HCT116 (cell line): ENCODE measurements around the gene PRM3. TPM values are rescaled to one million over a fixed set of nuclear protein-coding genes. Genes with fewer than 3 reads are reported as not detected.

ENCODE experiments used
- ATAC-seq: fragments of 200-7000 bp; cut with Tn5 transposase; 2 replicates; pipeline ENCODE4 v1.9.1; 2020; ENCODE audit warnings: mild to moderate bottlenecking, moderate library complexity
- BruUV-seq: library from RNA; stranded (reverse); fragments of 400-500 nt; replicated peaks from 2 replicates; lab custom pipeline; 2021; lab: Mats Ljungman, UMichigan
- CTCF ChIA-PET: fragments of 300-600 bp; sonication (Branson Sonifier 250); formaldehyde crosslinking; loops from one replicate; lab custom pipeline; 2021; ENCODE audit warnings: antibody characterized with exemption; lab: Charles Lee
- POLR2A ChIA-PET: fragments of 300-600, 350-600 bp; sonication (Branson Sonifier 250); formaldehyde crosslinking; loops from one replicate; lab custom pipeline; 2021; ENCODE audit warnings: antibody characterized with exemption; lab: Charles Lee
- RAD21 ChIA-PET, 2 experiments: fragments of 300-600 bp; sonication (Branson Sonifier 250); formaldehyde crosslinking; loops; one replicate each; lab custom pipeline; 2023; ENCODE audit warnings: low total read pairs in 2 of 2; ENCODE audit not compliant: uncharacterized antibody in 2 of 2, unreplicated experiment in 2 of 2, low non-redundant PET in 1 of 2; lab: Charles Lee
- DNase-seq: peaks from one replicate; pipeline ENCODE4 v3.0.0-alpha.2; 2010; ENCODE audit warnings: low read depth, low spot score
- H2AFZ ChIP-seq: fragments of 200-600 bp; shearing (Covaris generic), sonication (generic); 2 replicates; pipeline ENCODE4 v1.6.1; 2017; ENCODE audit warnings: low read depth, mixed run types, mixed read lengths, antibody characterized with exemption, low read length; ENCODE audit not compliant: poor library complexity, severe bottlenecking
- H3K27ac ChIP-seq: 2 replicates; pipeline ENCODE4 v1.5.1; 2012; ENCODE audit warnings: low read depth, low read length
- H3K27me3 ChIP-seq: fragments of 200-600 bp; sonication (generic); 2 replicates; pipeline ENCODE4 v1.6.1; 2016; ENCODE audit warnings: mixed run types, low read length, mixed read lengths; ENCODE audit not compliant: insufficient read depth
- H3K36me3 ChIP-seq, 2 experiments: fragments of 200-500 bp in 1 of 2; fragments of 200-600 bp in 1 of 2; sonication (Bioruptor generic) in 1 of 2; sonication (generic) in 1 of 2; 2 replicates each; pipeline versions ENCODE4 v1.5.1 to v1.6.1; 2014 to 2016; ENCODE audit warnings: low read length in 2 of 2, inconsistent platforms in 1 of 2, mixed read lengths in 1 of 2, mixed run types in 1 of 2; ENCODE audit not compliant: insufficient read depth in 2 of 2, control insufficient read depth in 1 of 2
- H3K4me1 ChIP-seq, 2 experiments: fragments of 200-600 bp in 1 of 2; sonication (generic) in 1 of 2; 2 replicates each; pipeline versions ENCODE4 v1.5.1 to v1.6.1; 2012 to 2017; ENCODE audit warnings: low read length in 2 of 2, inconsistent platforms in 1 of 2, mild to moderate bottlenecking in 1 of 2, mixed read lengths in 1 of 2, mixed run types in 1 of 2, moderate library complexity in 1 of 2; ENCODE audit not compliant: insufficient read depth in 2 of 2, control insufficient read depth in 1 of 2
- H3K4me2 ChIP-seq: fragments of 200-600 bp; sonication (generic); 2 replicates; pipeline ENCODE4 v1.6.1; 2017; ENCODE audit warnings: mixed run types, low read length, mixed read lengths
- H3K4me3 ChIP-seq, 2 experiments: fragments of 200-600 bp in 1 of 2; sonication (generic) in 1 of 2; replicated peaks in 1 of 2; 2 replicates each; pipeline ENCODE4 v1.5.1; 2011 to 2016; ENCODE audit warnings: low read length in 2 of 2, control low read depth in 1 of 2, low read depth in 1 of 2, mild to moderate bottlenecking in 1 of 2, mixed read lengths in 1 of 2, mixed run types in 1 of 2
- H3K79me2 ChIP-seq: fragments of 200-600 bp; sonication (generic); 2 replicates; pipeline ENCODE4 v1.6.1; 2017; ENCODE audit warnings: mild to moderate bottlenecking, mixed run types, low read length, moderate library complexity, mixed read lengths; ENCODE audit not compliant: insufficient read depth
- H3K9ac ChIP-seq: fragments of 200-600 bp; sonication (generic); 2 replicates; pipeline ENCODE4 v1.6.1; 2016; ENCODE audit warnings: low read length, mixed read lengths
- H3K9me2 ChIP-seq: fragments of 200-600 bp; sonication (generic), shearing (Covaris generic); 2 replicates; pipeline ENCODE4 v1.6.1; 2017; ENCODE audit warnings: mixed run types, mild to moderate bottlenecking, moderate library complexity; ENCODE audit not compliant: insufficient read depth
- H3K9me3 ChIP-seq, 2 experiments: fragments of 200-500 bp in 1 of 2; fragments of 200-600 bp in 1 of 2; sonication (Bioruptor generic) in 1 of 2; sonication (generic) in 1 of 2; 2 replicates each; pipeline ENCODE4 v1.6.1; 2014 to 2017; ENCODE audit warnings: low read length in 2 of 2, mixed read lengths in 2 of 2, inconsistent platforms in 1 of 2, low read depth in 1 of 2, mild to moderate bottlenecking in 1 of 2, mixed run types in 1 of 2, moderate library complexity in 1 of 2; ENCODE audit not compliant: control insufficient read depth in 1 of 2, insufficient read depth in 1 of 2
- H4K20me1 ChIP-seq: fragments of 200-600 bp; sonication (generic), shearing (Covaris generic); 2 replicates; pipeline ENCODE4 v1.6.1; 2017; ENCODE audit warnings: mixed run types, mild to moderate bottlenecking, moderate library complexity; ENCODE audit not compliant: insufficient read depth
- CBX3 ChIP-seq: IDR thresholded peaks from 2 replicates; pipeline ENCODE4 v1.6.1; 2012; ENCODE audit warnings: low read depth
- CEBPB ChIP-seq: IDR thresholded peaks from 2 replicates; pipeline ENCODE4 v1.6.1; 2012; ENCODE audit warnings: low read depth
- EGR1 ChIP-seq: IDR thresholded peaks from 2 replicates; pipeline ENCODE4 v1.6.1; 2012; ENCODE audit warnings: low read depth
- ELF1 ChIP-seq: IDR thresholded peaks from 2 replicates; pipeline ENCODE4 v1.6.1; 2012; ENCODE audit warnings: low read depth, borderline replicate concordance
- EZH2phosphoT487 ChIP-seq: fragments of 200-600 bp; IDR thresholded peaks from 2 replicates; pipeline ENCODE4 v1.6.1; 2018; ENCODE audit warnings: antibody characterized with exemption, borderline replicate concordance
- FOSL1 ChIP-seq: IDR thresholded peaks from 2 replicates; pipeline ENCODE4 v1.6.1; 2012; ENCODE audit warnings: low read depth
- JUND ChIP-seq: IDR thresholded peaks from 2 replicates; pipeline ENCODE4 v1.6.1; 2012
- POLR2A ChIP-seq: IDR thresholded peaks from 2 replicates; pipeline ENCODE4 v1.7.0; 2011; ENCODE audit warnings: borderline replicate concordance; ENCODE audit not compliant: insufficient read depth, insufficient read length; ENCODE audit errors: extremely low read depth
- POLR2AphosphoS5 ChIP-seq: IDR thresholded peaks from 2 replicates; pipeline ENCODE4 v1.6.1; 2011; ENCODE audit warnings: mild to moderate bottlenecking, low read depth, low read length, moderate library complexity
- RAD21 ChIP-seq: IDR thresholded peaks from 2 replicates; pipeline ENCODE4 v1.6.1; 2012; ENCODE audit warnings: low read depth, mild to moderate bottlenecking
- SIN3A ChIP-seq: IDR thresholded peaks from 2 replicates; pipeline ENCODE4 v1.6.1; 2012; ENCODE audit warnings: low read depth
- SP1 ChIP-seq: IDR thresholded peaks from 2 replicates; pipeline ENCODE4 v1.6.1; 2012; ENCODE audit warnings: low read depth
- SRF ChIP-seq: IDR thresholded peaks from 2 replicates; pipeline ENCODE4 v1.6.1; 2012; ENCODE audit warnings: low read depth
- YY1 ChIP-seq: IDR thresholded peaks from 2 replicates; pipeline ENCODE4 v1.6.1; 2011; ENCODE audit warnings: low read length, low read depth, moderate library complexity, mild to moderate bottlenecking; ENCODE audit not compliant: insufficient replicate concordance; ENCODE audit errors: extremely low read depth
- ZFX ChIP-seq: fragments of 450-650 bp; IDR thresholded peaks from 2 replicates; pipeline ENCODE4 v1.6.1; 2017
- intact Hi-C: fragments of 100-400 bp; cut with micrococcal nuclease; formaldehyde crosslinking; loops from 2 replicates; pipeline ENCODE4 v1.10.0; 2022
- total RNA-seq: library from RNA; stranded (reverse); gene quantifications from one replicate; pipeline ENCODE4 v1.2.1, GENCODE V29; 2021; ENCODE audit not compliant: unreplicated experiment
- TF ChIP-seq, protein P1 (sequence below): IDR thresholded peaks from 2 replicates; pipeline ENCODE4 v1.6.1; 2012
- TF ChIP-seq, protein P2 (sequence below): IDR thresholded peaks from 2 replicates; pipeline ENCODE4 v1.6.1; 2012; ENCODE audit warnings: low read depth
- TF ChIP-seq, protein P3 (sequence below), 3 experiments: fragments of 200-600 bp in 1 of 3; sonication (generic) in 1 of 3; IDR thresholded peaks in 2 of 3; conservative IDR thresholded peaks in 1 of 3; 2 replicates each; pipeline ENCODE4 v1.5.1; 2012 to 2017; ENCODE audit warnings: low read depth in 2 of 3, low read length in 2 of 3, antibody characterized with exemption in 1 of 3, borderline replicate concordance in 1 of 3, control low read depth in 1 of 3, mild to moderate bottlenecking in 1 of 3, mixed read lengths in 1 of 3, mixed run types in 1 of 3, moderate library complexity in 1 of 3; ENCODE audit not compliant: insufficient read depth in 1 of 3
- TF ChIP-seq, protein P4 (sequence below): IDR thresholded peaks from 2 replicates; pipeline ENCODE4 v1.6.1; 2012
- TF ChIP-seq, protein P5 (sequence below): IDR thresholded peaks from 2 replicates; pipeline ENCODE4 v1.6.1; 2011; ENCODE audit warnings: mild to moderate bottlenecking, low read length, moderate library complexity; ENCODE audit not compliant: insufficient replicate concordance; ENCODE audit errors: extremely low read depth

The PRM3 gene
- total RNA-seq, 1 experiment from 2014 or later: not detected

DNA sequence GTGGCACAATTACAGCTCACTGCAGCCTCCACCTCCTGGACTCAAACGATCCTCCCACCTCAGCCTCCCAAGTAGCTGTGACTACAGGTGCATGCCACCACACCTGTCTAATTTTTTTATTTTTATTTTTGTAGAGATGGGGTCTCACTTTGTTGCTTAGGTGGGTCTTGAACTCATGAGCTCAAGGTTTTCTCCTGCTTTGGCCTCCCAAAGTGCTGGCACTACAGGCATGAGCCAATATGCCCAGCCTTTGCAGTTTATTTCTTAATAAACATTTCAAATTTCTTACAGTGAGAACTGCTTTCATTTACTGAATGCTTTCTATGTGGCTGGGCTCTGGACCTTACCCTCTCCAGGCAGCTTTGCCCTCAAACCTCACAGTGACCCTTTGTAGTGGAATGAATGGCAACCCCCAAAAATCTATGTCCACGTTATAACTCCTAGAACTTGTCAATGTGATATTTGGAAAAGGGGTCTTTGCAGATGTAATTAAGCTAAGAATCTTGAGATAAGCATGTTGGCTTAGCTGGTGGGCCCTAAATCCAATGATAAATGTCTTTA lies 2.7 kb downstream of the PRM3 start:
- no peaks in the 10 kb centered on the region for H3K27me3 ChIP-seq
- no peak overlapping the region for H2AFZ ChIP-seq
- H3K36me3 ChIP-seq: no peaks in the 10 kb centered on the region
- ATAC-seq: no peak
- POLR2A ChIA-PET: no interaction called here
- no peaks in the 10 kb centered on the region for H3K9me3 ChIP-seq
- H3K4me1 ChIP-seq: no peaks in the 10 kb centered on the region
- intact Hi-C loops: no loop called here
- CTCF ChIA-PET: interaction anchor here (1.0 to 1.2 kb wide), 2 partner anchors 14 to 299 kb away, joined by 3 read pairs; no protein-coding TSS in a partner anchor
- BruUV-seq: no TSS peak
- TF ChIP-seq YY1: no peak
- TF ChIP-seq EZH2phosphoT487: no peak
- TF ChIP-seq POLR2AphosphoS5: no peak
- TF ChIP-seq POLR2A: no peak
- TF ChIP-seq, protein P1, sequence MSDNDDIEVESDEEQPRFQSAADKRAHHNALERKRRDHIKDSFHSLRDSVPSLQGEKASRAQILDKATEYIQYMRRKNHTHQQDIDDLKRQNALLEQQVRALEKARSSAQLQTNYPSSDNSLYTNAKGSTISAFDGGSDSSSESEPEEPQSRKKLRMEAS: no peak
- no peak for TF ChIP-seq SRF
- no peak for TF ChIP-seq RAD21
- TF ChIP-seq, protein P2, sequence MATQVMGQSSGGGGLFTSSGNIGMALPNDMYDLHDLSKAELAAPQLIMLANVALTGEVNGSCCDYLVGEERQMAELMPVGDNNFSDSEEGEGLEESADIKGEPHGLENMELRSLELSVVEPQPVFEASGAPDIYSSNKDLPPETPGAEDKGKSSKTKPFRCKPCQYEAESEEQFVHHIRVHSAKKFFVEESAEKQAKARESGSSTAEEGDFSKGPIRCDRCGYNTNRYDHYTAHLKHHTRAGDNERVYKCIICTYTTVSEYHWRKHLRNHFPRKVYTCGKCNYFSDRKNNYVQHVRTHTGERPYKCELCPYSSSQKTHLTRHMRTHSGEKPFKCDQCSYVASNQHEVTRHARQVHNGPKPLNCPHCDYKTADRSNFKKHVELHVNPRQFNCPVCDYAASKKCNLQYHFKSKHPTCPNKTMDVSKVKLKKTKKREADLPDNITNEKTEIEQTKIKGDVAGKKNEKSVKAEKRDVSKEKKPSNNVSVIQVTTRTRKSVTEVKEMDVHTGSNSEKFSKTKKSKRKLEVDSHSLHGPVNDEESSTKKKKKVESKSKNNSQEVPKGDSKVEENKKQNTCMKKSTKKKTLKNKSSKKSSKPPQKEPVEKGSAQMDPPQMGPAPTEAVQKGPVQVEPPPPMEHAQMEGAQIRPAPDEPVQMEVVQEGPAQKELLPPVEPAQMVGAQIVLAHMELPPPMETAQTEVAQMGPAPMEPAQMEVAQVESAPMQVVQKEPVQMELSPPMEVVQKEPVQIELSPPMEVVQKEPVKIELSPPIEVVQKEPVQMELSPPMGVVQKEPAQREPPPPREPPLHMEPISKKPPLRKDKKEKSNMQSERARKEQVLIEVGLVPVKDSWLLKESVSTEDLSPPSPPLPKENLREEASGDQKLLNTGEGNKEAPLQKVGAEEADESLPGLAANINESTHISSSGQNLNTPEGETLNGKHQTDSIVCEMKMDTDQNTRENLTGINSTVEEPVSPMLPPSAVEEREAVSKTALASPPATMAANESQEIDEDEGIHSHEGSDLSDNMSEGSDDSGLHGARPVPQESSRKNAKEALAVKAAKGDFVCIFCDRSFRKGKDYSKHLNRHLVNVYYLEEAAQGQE: no peak
- TF ChIP-seq SP1: no peak
- TF ChIP-seq ZFX: no peak
- TF ChIP-seq JUND: no peak
- no peak for TF ChIP-seq FOSL1
- TF ChIP-seq, protein P3, sequence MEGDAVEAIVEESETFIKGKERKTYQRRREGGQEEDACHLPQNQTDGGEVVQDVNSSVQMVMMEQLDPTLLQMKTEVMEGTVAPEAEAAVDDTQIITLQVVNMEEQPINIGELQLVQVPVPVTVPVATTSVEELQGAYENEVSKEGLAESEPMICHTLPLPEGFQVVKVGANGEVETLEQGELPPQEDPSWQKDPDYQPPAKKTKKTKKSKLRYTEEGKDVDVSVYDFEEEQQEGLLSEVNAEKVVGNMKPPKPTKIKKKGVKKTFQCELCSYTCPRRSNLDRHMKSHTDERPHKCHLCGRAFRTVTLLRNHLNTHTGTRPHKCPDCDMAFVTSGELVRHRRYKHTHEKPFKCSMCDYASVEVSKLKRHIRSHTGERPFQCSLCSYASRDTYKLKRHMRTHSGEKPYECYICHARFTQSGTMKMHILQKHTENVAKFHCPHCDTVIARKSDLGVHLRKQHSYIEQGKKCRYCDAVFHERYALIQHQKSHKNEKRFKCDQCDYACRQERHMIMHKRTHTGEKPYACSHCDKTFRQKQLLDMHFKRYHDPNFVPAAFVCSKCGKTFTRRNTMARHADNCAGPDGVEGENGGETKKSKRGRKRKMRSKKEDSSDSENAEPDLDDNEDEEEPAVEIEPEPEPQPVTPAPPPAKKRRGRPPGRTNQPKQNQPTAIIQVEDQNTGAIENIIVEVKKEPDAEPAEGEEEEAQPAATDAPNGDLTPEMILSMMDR (IDR thresholded peaks at IDR 0.05 in 2 of 3, conservative IDR thresholded peaks at IDR 0.05 in 1 of 3; ENCODE audit: borderline replicate concordance in 1 of 3, insufficient read depth in 1 of 3, low read depth in 2 of 3, low read length in 2 of 3): no peak
- TF ChIP-seq CBX3: no peak
- no peak for TF ChIP-seq CEBPB
- no peak for TF ChIP-seq ELF1
- TF ChIP-seq, protein P4, sequence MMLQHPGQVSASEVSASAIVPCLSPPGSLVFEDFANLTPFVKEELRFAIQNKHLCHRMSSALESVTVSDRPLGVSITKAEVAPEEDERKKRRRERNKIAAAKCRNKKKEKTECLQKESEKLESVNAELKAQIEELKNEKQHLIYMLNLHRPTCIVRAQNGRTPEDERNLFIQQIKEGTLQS: no peak
- no peak for TF ChIP-seq SIN3A
- TF ChIP-seq EGR1: no peak
- TF ChIP-seq, protein P5, sequence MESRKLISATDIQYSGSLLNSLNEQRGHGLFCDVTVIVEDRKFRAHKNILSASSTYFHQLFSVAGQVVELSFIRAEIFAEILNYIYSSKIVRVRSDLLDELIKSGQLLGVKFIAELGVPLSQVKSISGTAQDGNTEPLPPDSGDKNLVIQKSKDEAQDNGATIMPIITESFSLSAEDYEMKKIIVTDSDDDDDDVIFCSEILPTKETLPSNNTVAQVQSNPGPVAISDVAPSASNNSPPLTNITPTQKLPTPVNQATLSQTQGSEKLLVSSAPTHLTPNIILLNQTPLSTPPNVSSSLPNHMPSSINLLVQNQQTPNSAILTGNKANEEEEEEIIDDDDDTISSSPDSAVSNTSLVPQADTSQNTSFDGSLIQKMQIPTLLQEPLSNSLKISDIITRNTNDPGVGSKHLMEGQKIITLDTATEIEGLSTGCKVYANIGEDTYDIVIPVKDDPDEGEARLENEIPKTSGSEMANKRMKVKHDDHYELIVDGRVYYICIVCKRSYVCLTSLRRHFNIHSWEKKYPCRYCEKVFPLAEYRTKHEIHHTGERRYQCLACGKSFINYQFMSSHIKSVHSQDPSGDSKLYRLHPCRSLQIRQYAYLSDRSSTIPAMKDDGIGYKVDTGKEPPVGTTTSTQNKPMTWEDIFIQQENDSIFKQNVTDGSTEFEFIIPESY: no peak
- TF ChIP-seq, all 23 proteins: peak for 0
- RAD21 ChIA-PET: no interaction called here
- Histone ChIP-seq H3K9me2 (no peaks in the 10 kb centered on the region), H4K20me1 (no peaks in the 10 kb centered on the region), H3K9ac (no peak overlapping the region), H3K4me3 (no peak overlapping the region), H3K4me2 (no peak overlapping the region), H3K79me2 (no peaks in the 10 kb centered on the region), H3K27ac (no peak overlapping the region)
- no peak for DNase-seq
